SK-N-MC (cell line): ENCODE data around the gene PPARG.

ENCODE experiments used
- EZH2 ChIP-seq: fragments of 200-600 bp; sonication (generic); IDR thresholded peaks from one replicate; pipeline ENCODE4 v1.6.1; 2017; ENCODE audit warnings: antibody characterized with exemption
- POLR2AphosphoS5 ChIP-seq: IDR thresholded peaks from 2 replicates; pipeline ENCODE4 v1.6.1; 2012; ENCODE audit warnings: mild to moderate bottlenecking, low read depth, low read length, borderline replicate concordance

GRCh38 chr3:12383218-12383617 is 94.3 kb downstream of the PPARG start:
- TF ChIP-seq POLR2AphosphoS5 (no peak), EZH2 (no peak)
